GM12865 (cell line): ENCODE results near the gene NOM1.
A peak's percentile ranks its signal among the peaks of the same experiment; 100 is the strongest.

Experiments
- DNase-seq: peaks from one replicate; pipeline ENCODE4 v3.0.0; 2010; ENCODE audit warnings: low read depth
- H3K4me3 ChIP-seq: 2 replicates; pipeline ENCODE4 v1.5.1; 2011; ENCODE audit warnings: mild to moderate bottlenecking, low read depth, low read length, control low read depth
- TF ChIP-seq, protein P1 (sequence below): IDR thresholded peaks from 2 replicates; pipeline ENCODE4 v1.5.1; 2011; ENCODE audit warnings: low read length, control low read depth, low read depth, inconsistent platforms; ENCODE audit not compliant: insufficient read depth; ENCODE audit errors: missing control alignments

Gene NOM1

DNA sequence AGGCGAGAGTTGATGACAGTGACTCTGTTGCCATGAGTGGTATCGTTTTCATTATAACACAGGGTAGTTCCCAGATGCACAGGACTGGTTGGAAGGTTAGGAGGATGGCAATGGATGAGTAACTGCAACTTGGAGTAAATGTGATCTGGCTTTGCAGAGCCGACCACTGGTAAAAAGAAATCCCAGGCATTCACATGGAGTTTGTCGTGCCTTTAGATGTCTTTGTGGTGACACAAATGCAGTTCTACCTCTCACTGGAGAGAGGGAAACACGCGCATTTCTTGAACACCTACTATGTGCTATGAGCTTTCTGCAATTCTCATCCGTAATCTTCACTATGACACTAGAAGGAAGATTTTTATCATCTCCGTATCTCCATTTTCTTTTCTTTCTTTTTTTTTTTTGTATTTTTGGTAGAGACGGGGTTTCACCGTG is 62.6 kb downstream of the NOM1 start:
- H3K4me3 ChIP-seq, result no peak overlapping the region
- no peak for DNase-seq
- TF ChIP-seq, protein P1, sequence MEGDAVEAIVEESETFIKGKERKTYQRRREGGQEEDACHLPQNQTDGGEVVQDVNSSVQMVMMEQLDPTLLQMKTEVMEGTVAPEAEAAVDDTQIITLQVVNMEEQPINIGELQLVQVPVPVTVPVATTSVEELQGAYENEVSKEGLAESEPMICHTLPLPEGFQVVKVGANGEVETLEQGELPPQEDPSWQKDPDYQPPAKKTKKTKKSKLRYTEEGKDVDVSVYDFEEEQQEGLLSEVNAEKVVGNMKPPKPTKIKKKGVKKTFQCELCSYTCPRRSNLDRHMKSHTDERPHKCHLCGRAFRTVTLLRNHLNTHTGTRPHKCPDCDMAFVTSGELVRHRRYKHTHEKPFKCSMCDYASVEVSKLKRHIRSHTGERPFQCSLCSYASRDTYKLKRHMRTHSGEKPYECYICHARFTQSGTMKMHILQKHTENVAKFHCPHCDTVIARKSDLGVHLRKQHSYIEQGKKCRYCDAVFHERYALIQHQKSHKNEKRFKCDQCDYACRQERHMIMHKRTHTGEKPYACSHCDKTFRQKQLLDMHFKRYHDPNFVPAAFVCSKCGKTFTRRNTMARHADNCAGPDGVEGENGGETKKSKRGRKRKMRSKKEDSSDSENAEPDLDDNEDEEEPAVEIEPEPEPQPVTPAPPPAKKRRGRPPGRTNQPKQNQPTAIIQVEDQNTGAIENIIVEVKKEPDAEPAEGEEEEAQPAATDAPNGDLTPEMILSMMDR, result no peak

DNA sequence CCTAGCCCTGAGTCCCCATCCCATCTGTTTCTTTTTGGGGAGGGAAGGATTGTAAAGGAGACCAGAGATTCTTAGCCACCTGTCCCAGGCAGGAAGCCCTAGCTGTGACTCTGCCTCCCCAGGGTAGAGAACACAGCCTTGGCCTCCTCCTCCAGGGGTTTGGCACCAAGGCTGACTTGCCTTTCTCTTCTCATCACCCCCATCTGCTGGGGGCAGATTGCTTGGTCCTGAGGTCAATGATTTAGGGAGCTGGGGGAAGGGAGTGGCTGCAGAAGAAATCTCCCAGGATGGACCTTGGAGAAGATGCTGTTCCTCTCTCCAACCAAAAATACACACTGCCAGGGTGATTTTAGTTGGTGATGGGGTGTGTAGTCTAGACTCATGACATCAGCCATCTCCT is 63.6 kb downstream of the NOM1 start:
- DNase-seq, result no peak
- H3K4me3 ChIP-seq, result no peak overlapping the region
- TF ChIP-seq, protein P1, result no peak

DNA sequence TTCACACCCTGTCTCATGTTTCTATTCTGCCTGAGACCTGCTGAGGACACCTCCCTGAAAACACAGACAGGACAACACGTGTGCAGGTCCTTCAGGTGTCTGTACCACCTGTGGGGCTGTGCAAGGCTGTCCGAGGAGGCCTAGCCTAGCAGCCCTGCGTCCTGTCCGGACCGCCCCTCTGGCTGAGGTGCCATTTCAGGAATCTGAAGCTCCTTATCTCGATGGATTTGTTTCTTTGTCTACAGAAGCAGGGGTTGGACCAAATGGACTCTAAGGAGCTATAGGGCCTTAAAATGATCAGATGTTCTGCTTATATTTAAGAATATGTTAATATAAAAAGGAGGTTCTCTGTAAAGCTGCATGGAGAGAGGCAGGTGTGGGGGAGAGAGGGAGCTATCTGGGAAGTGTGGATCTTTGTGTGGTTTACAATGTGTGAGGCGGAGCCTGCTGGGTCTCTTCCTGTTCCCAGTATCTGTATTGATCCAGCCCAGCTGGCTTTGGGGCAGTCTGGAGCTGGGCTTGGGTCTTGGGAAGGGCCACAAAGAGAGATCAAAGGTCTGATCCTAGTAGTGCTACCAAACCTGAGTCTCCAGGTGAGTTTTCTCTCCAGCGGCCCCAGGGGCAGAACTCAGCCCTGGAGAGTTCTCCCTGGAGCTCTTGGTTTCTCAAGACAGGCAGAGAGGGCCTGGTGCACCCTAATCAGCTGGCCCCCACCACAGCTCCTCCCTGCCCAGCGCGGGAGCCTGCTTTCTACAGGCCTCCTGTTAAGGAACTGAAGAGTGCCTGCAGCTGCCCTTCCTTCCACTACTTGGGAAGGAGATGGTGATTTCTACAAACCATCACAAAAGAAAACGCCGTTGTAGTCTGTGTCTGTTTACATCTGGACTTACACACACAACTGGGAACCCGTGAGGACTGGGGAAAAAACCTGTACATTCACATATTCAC is 64.4 kb downstream of the NOM1 start:
- H3K4me3 ChIP-seq, result no peak overlapping the region
- TF ChIP-seq, protein P1, result no peak
- DNase-seq, result no peak

DNA sequence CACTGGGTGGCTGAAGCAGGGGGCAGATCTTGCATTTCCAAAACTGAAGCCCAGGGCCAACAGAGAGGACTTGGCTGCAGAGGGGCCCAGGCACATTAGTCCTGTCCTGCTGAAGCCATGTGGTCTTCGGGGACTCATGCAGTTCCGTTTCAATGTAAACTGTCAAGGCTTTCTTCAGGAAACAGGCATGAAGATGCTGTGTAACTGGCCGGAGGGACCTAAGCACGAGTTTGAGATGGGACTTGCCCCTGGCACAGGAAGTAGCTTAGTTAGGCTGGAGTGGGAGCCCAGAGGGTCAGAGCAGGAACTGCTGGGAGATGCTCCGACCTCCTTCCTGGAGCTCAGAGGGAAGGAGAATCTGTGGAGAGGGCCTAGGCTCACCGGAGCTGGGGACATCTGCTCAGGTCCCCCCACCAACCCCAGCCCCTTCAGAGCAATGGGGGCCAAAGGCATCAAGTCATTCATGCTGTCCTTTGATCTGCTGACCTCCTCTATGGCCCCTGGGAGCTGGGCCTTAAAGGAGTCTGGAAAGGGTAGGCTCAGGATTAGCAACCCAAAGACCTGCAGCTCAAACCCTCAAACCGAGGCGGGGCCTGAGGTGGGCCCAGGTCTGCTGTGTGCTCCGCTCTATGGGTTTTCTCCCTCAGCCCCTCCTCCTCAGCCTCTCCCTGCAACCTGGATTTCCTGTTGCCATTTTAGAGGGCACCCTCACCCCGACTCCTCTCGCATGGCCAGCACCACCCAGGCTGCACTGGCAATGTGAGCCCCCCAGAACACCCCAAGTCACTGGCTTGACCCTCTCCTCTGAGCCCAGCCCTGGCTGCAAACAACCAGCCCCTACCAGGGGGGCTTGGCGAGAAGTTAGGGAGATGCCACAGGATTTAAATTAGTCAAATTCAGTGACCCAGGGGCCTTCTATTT is 65.4 kb downstream of the NOM1 start:
- TF ChIP-seq, protein P1, result no peak
- DNase-seq, result no peak

DNA sequence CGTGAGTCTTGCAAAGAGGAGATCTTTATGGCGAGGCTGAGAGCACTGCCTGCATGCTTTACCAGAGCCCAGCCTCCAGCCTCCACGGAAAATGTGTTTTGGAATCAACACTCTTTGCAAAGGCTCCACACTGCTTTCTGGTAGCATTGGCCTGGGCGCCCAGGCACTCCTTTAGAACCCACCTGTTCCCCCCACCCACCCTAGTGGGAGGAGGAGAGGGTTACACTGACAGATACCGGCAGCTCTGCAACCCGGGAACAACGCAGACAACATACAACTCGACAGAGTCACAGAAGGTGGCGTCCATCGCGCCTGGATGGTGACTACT is 66.5 kb downstream of the NOM1 start:
- peak overlapping the region; percentile 29 for H3K4me3 ChIP-seq
- TF ChIP-seq, protein P1, result no peak
- DNase-seq, result no peak

More for the DNA sequence above, 65.4 kb downstream of the NOM1 start:
- H3K4me3 ChIP-seq, result no peak overlapping the region

DNA sequence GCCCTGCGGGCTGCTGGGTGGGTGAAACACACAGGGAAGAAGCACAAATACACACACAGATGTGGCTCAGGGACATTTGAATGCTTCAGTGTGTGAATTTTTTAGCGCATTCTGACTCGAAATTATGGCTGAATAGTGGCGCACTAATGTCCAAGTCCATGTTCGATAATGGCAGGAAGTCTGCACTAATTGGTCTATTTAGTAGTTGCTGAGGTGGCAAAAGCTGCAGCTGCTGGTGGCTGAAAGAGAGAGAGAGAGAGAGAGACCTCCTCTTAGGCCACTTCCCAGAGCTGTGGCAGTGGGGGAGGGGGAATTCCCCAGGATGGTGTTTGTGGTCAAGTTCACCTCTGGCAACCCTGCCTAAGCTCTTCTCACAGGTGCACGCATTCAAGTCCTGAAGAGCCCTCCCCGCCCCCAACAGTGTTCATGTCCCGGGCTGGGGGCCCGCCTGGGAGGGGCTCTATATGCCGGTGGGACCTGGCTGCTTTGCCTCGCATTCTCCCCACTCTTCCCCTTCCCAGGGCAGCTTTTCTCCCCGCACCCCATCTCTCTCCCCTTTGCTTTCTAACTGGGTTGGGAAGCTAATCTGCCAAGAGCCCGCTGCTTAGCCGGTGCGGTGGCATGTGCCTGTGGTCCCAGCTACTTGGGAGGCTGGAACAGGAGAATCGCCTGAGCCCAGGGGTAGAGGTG is 67.0 kb downstream of the NOM1 start:
- TF ChIP-seq, protein P1, result no peak
- DNase-seq, result peak; percentile 88
- H3K4me3 ChIP-seq, result peak overlapping the region; percentile 29
